GM12878 (cell line): Measurements from ENCODE around the gene DPYSL4.

Experiments
- BHLHE40 ChIP-seq, 2 experiments: fragments of 450-650 bp in 1 of 2; IDR thresholded peaks; 2 replicates each; pipeline ENCODE4 v1.6.1; 2011 to 2017; ENCODE audit warnings: low read depth in 2 of 2, borderline replicate concordance in 1 of 2, improper control_type of control experiment in 1 of 2, low read length in 1 of 2, mild to moderate bottlenecking in 1 of 2
- CBFB ChIP-seq: IDR thresholded peaks from 2 replicates; pipeline ENCODE4 v1.6.1; 2016; ENCODE audit warnings: antibody characterized with exemption, low read depth
- JUND ChIP-seq: IDR thresholded peaks from 2 replicates; pipeline ENCODE4 v1.6.1; 2012; ENCODE audit warnings: low read depth, mild to moderate bottlenecking, low read length, improper control_type of control experiment, moderate library complexity
- NBN ChIP-seq: fragments of 450-650 bp; IDR thresholded peaks from 2 replicates; pipeline ENCODE4 v1.6.1; 2016
- POLR2AphosphoS5 ChIP-seq: IDR thresholded peaks from 2 replicates; pipeline ENCODE4 v1.6.1; 2011; ENCODE audit warnings: mild to moderate bottlenecking, low read length, inconsistent platforms
- RBBP5 ChIP-seq: fragments of 200-600 bp; sonication (generic); conservative IDR thresholded peaks from 2 replicates; pipeline ENCODE4 v1.6.1; 2016
- TF ChIP-seq, protein P1 (sequence below): IDR thresholded peaks from 2 replicates; pipeline ENCODE4 v1.6.1; 2012; ENCODE audit warnings: low read depth, low read length, improper control_type of control experiment
- TF ChIP-seq, protein P2 (sequence below): IDR thresholded peaks from 2 replicates; pipeline ENCODE4 v1.6.1; 2011; ENCODE audit warnings: low read depth, mild to moderate bottlenecking, low read length, moderate library complexity, borderline replicate concordance; ENCODE audit errors: extremely low read depth

DNA sequence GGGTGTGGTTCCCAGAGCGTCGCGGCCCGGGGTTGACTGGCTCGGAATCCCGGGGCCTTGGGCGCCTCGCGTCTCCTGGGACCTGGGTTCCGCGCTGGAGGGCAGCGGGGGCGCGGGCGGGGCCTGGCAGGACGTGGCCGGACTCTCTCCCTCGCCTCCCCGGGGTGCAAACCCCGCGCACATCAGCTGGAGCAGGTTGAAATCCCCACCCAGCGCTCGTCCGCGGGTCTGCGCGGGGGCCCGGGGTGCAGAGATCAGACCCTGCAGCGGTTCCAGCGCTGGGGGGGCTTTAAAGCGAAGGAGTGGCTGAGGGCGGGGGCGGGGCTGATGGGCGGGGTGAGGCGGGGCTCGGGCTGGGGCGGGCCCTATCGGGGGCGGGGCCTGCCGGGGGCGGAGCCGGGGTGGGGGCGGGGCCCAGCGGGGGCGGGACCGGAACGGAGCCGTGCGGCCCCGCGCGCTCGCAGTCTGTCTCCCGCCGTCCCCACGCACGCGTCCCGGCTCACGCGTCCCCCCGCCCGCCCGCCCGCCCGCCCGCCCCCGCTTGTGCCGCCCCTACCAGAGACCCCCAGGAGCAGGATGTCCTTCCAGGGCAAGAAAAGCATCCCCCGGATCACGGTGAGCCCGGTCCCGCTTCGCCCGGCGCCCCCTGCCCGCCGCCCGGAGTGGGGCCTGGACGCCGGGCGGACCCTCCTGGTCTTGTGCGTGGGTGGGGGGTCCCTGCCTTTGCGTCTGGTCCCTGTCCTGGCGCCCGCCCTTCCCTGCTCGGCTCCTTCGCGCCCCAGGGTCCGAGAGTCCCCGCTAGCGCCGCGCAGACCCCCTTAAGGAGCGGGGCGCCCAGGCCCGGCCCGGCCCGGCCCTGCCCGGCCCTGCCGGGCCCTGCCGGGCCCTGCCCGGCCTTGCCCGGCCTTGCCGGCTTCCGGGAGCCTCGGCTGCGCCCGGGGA lies at the start of gene DPYSL4:
- TF ChIP-seq, protein P1, sequence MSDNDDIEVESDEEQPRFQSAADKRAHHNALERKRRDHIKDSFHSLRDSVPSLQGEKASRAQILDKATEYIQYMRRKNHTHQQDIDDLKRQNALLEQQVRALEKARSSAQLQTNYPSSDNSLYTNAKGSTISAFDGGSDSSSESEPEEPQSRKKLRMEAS: no peak
- TF ChIP-seq RBBP5 (no peak), BHLHE40 (IDR thresholded peaks at IDR 0.05; ENCODE audit: borderline replicate concordance in 1 of 2, low read depth in 2 of 2, low read length in 1 of 2) (no peak), CBFB (no peak), NBN (no peak), POLR2AphosphoS5 (no peak), JUND (no peak)
- TF ChIP-seq, protein P2, sequence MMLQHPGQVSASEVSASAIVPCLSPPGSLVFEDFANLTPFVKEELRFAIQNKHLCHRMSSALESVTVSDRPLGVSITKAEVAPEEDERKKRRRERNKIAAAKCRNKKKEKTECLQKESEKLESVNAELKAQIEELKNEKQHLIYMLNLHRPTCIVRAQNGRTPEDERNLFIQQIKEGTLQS: no peak
